Measurements from ENCODE around the gene ZNRF2.

DNA sequence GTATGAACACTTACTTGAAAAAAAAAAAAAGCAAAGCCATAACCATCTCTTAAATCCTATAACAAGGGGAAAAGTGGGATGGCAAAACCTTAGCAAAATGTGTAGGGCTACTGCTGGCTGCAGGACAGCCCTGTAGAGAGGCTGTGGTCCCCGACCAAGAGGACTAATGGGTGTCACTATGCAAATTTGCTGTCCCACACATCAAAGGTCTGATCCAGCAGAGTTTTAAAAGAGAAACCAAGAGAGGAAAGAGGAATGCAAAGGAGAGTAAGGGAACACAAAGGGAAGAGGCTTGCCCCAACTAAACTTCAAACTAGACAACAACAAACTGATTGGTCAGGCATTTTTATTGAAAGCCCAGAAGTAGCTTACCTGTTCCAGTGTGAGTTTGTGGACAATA lies 3.1 kb upstream of the ZNRF2 start:
- TF ChIP-seq, protein P1, sequence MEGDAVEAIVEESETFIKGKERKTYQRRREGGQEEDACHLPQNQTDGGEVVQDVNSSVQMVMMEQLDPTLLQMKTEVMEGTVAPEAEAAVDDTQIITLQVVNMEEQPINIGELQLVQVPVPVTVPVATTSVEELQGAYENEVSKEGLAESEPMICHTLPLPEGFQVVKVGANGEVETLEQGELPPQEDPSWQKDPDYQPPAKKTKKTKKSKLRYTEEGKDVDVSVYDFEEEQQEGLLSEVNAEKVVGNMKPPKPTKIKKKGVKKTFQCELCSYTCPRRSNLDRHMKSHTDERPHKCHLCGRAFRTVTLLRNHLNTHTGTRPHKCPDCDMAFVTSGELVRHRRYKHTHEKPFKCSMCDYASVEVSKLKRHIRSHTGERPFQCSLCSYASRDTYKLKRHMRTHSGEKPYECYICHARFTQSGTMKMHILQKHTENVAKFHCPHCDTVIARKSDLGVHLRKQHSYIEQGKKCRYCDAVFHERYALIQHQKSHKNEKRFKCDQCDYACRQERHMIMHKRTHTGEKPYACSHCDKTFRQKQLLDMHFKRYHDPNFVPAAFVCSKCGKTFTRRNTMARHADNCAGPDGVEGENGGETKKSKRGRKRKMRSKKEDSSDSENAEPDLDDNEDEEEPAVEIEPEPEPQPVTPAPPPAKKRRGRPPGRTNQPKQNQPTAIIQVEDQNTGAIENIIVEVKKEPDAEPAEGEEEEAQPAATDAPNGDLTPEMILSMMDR (optimal IDR thresholded peaks at IDR 0.05 in 1 of 3, IDR thresholded peaks at IDR 0.05 in 1 of 3, conservative IDR thresholded peaks at IDR 0.05 in 1 of 3; ENCODE audit: extremely low read depth in 1 of 3, insufficient read depth in 2 of 3, low read length in 3 of 3) = no peak
- no peak for TF ChIP-seq EZH2 (IDR thresholded peaks at IDR 0.05; ENCODE audit: low read length)
